GM21390 (cell line): ENCODE data around the gene CDC37.

Experiments
- ATAC-seq: cut with Tn5 transposase; IDR thresholded peaks from one replicate; pipeline ENCODE4 v1.9.1; 2021; ENCODE audit not compliant: unreplicated experiment

CDC37 gene

DNA sequence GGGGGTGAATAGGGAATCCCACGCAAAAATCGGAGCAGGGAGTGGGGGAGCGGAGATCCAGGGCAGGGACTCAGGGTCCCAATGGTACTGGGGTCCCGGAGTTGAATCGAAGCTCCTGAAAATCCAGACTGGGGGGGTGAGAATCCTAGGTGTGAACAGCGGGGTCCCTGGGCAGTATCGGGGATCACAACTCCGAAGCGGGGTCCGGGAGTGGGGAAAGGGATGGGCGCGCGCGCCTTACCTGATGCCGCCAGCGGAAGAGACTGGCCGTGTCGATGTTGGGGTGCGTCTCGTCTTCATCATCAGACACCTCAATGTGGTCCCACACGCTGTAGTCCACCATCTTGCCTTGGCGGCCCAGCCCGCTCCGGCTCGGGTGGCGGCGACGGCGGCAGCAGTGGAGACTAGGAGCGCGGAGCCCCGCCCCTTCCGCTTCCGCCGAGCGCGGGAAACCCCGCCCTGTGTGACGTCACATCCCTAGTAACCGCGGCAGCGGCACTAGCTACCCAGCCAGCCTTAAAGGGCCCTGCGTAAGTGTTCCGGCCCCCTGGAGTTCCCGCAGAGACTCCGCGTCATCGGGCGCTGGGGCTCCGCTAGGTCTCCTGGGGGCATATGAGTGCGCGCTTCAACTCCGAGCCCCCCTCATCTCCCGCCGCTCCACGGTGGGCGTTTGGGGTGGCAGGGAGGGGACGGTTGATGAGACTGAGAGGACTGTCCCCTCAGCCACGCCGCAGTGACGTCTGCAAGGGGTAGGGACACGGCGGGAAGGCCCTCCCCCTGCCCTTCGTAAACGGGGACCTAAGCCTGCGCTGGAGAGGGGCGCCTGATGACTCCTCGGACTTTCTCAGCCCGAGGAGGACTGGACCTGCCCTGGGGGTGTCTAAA, at the start of gene CDC37:
Gene CDC37, minus strand, starts transcription at position 406 of the 885 bp plus-strand sequence. Its CDS starts 63 bp downstream, at position 343.
- ATAC-seq = peak; percentile 65

GRCh38 chr19:10450853-10451609, 47.7 kb upstream of the CDC37 start:
- no peak for ATAC-seq

DNA sequence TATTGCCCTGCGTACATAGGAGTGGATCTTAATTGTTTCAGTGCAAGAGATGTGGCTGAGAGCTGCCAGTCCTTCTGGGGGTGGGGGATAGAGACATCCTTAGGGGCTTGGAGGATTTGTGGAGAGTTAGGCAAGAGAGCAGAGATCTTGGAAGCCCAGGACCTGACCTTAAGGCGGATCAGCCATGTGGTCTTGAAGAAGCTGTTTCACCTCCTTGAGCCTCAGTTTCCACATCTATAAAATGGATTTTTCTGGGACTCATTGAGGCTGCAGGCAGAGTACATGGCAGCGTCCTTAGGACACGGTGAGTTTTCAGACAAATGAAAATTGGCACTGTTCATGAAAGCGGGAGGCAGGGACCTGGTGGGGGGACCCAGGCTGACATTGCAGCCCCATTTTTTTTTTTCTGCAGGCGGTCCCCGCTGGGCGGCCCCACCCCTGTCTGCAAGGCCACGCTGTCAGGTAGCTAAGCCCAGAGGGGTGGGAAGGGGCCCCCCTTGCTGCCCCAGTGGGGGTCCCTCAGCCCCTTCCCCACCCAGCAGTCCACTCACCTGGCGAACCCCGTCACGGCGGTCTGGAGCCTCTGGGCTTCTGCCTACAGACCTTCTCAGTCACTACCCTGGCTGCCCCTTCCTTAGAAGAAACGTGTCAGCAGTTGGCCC, 47.0 kb upstream of the CDC37 start:
- no peak for ATAC-seq

DNA sequence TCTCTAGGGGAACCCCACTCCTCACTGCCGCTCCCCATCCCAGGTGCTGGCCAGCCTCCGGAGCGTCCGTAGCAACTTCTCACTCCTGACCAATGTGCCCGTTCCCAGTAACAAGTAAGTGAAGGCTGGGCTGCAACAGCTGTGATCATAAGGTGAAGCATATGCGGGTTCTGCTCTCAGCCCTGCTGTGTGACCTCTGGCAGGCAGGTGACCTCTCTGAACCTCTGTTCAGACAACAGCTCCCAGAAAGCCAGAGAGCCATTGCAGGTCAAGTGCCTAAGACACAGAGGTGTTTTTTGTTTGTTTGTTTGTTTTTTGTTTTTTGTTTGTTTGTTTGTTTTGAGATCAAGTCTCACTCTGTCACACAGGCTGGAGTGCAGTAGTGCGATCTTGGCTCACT, 45.7 kb upstream of the CDC37 start:
- no peak for ATAC-seq

DNA sequence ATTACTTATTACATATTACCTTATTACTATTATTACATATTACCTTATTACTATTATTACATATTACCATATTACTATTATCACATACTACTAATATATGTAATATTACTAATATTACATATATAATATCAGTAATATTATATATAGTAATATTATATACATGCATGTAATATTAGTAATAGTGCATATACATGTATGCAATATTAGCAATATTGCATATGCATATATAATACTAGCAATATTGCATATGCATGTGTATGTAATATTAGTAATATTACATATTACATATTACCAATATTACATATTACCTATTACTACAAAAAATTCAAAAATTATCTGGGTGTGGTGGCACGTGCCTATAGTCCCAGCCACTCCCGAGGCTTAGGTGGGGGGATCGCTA, 39.4 kb upstream of the CDC37 start:
- no peak for ATAC-seq

- ATAC-seq = no peak
These were observed 36.2 kb upstream of the CDC37 start for GRCh38 chr19:10439588-10439987.

- ATAC-seq = no peak
These were observed 29.8 kb upstream of the CDC37 start for GRCh38 chr19:10433131-10433536.

DNA sequence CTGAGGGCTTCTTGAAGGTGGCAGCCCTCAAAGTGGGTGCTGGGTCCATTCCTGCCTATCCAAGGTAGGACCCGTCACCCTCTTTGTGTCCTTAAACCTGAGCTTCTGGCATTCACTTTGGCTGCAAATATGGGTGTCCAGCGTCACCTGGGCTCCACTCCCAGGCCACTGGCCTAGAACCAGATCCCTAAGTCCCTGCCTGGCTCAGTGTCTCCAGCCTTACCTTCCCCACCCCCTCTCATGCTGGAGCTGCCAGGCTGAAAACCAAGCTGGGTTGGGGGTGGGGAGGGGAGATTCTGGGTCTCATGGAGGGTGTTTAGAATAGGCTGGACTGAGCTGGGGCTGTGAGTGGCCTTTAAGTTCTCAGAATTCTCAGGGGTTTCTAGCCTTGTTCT, 29.4 kb upstream of the CDC37 start:
- no peak for ATAC-seq

DNA sequence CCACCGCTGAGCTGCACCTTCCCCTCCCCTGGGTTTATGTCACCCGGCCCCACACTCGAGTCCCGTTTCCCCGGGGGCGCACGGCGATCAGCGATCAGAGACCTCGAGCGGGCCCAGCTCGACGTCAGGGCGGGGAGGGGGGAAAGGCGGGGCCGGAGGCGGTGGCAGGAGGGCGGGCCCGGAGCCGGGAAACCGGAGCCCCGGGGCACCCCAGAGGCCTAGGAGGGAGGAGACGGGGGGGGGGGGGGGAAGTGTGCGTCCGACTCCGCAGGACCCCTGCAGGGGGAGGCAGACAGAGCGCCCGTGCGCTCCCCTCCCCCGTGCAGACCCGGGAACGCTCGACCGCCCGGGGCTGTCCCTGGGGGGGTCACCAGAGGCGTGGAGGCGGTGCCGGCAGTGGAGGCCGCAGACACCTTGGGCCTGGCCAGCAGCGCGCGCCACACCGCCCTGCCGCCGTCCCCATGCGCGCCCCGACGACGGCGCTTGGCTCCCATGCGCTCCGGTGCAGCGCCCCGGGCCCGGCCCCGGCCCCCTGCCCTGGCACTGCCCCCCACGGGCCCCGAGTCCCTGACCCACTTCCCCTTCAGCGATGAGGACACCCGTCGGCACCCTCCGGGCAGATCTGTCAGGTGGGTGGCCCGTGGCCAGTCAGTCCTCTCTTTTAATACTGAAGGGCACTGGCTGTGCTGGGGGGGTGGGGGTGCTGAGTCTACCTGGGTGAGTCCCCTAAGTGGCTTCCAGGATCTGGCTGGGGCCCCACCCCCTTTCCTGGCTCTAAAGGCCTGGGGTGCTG, 28.8 kb upstream of the CDC37 start:
- no peak for ATAC-seq

DNA sequence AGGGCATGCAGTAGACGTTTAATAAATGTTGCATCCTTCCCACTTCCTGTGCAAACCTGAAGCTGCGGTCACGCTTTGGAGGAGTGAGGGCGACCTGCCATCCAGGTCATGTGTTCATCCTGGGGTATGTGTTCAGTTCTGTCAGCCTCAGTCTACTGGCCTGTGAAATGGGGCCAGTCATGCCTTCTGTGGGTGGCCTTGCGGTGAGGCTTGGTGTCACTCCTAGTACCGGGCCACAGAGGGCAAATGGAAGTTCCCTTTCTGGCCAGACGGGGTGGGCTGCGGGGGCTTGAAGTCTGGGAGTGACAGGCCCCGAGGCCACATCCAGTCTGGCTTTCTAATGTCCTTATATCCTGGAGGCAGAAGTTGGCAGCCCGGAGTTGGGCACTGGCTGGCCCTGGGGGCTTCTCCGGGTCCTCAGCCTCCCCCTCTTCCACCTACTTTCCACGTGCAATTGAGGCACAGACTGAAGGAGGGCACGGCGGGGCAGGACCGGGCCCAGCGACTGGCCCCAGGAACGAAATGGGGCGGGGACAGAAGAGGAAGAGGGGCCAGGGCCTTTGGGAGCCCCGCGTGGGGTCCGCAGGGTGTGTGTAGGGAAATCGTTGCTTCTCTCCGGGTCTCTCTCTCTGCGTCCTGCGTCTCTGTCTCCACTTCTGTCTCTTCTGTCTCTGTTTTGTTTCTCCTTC, 28.1 kb upstream of the CDC37 start:
- ATAC-seq = no peak

DNA sequence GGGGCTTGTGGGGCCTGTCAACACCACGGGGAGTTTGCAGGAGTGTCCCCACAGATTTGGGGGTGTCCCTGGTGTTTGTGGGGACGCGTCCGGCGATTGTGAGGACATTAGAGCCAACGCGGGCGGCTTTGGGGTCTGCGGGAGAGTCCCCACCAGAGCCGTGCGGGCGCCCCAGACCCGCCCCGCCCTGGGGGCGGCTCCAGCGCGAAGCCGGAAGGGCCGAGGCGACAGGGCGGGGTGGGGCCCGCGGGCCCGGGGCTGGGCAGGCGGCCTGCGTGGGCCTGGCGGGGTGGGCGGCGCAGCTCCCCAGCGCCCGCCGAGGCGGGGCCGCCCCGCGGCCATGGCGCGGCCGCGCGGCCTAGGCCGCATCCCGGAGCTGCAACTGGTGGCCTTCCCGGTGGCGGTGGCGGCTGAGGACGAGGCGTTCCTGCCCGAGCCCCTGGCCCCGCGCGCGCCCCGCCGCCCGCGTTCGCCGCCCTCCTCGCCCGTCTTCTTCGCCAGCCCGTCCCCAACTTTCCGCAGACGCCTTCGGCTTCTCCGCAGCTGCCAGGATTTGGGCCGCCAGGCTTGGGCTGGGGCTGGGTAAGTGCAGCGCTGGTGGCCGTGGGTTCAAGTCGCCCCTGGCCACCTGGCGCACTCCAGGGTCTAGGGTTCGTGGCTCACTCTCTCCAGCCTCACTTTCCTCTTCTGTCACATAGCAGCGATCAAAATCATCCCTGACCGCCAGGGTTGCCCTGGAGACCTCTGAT, 27.3 kb upstream of the CDC37 start:
- no peak for ATAC-seq

DNA sequence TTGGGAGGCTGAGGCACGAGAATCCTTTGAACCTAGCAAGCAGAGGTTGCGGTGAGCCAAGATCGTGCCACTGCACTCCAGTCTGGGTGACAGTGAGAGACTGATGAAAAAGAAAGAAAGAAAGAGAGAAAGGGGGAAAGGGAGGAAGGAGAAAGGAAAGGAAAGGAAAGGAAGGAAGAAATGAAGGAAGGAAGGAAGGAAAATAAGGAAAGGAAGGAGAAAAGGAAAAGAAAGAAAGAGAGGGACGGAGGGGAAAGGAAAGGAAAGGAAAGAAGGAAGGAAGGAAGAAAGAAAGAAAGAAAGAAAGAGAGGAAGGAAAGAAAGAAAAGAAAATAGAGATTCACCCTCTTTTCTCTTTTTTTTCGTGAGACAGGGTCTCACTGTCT, 25.6 kb upstream of the CDC37 start:
- no peak for ATAC-seq

DNA sequence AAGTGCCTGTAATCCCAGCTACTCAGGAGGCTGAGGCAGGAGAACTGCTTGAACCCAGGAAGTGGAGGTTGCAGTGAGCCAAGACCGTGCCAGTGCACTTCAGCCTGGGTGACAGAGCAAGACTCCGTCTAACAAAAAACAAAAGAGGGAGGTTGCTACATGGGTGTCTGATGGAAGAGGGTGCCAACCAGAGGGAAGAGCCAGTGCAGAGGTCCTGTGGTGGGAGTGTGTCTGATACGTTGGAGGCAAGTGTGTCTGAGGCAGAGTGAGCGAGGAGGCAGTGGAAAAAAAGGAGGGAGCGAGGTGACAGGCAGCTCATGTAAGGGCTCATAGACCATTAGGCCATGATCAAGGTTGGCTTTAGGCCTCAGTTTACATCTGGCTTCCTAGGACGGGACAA, 23.8 kb upstream of the CDC37 start:
- no peak for ATAC-seq

GRCh38 chr19:10424011-10424637, 20.8 kb upstream of the CDC37 start:
- ATAC-seq = no peak

- no peak for ATAC-seq
These were observed 19.5 kb upstream of the CDC37 start for GRCh38 chr19:10422846-10423245.

GRCh38 chr19:10422046-10422461, 18.7 kb upstream of the CDC37 start:
- no peak for ATAC-seq

DNA sequence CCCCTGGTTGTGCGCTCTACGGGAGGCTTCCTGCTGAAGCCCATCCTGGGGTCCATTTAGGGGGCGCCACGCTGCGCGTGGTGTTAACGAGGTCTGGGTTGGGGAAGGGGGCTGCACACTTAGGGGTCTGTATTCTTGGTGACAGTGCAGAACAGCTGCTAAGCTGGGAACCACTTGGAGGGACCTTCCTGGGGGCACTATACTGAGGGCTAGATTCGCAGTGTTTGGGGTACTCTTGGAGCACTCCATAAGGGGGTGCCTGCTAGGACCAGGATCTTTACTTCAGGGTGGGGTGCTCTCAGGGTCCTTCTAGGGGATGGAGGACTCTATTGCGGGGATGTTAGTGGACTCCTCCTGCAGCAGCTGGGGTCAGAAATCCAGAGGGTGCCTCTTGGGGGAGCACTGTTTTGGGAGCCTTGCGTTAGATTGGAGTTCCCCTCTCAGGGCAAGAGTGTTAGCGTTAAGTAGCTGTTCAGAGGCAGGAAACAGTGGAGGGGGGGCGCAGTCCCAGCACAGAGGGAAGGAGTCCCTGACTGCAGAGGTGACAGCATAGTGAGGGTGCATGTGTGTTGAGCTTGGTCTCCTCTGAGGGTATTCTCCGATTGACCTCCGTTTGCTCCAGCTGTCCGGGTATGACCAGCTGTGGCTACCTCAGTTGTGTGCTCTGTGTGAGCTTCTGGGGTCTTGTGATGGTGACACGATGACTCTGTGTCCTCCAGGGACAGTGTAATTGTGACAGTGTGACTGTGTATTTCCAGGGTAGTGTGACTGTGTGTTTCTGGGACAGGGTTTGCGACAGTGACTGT, 18.1 kb upstream of the CDC37 start:
- ATAC-seq = no peak
